ENCODE measurements around the gene JARID2.

JARID2 gene

GRCh38 chr6:15358579-15359327, 112.9 kb downstream of the JARID2 start:
- no peak for DNase-seq (ENCODE audit: low read depth)

GRCh38 chr6:15359335-15359862, 113.5 kb downstream of the JARID2 start:
- no peak for DNase-seq (ENCODE audit: low read depth)

GRCh38 chr6:15360300-15360699, 114.4 kb downstream of the JARID2 start:
- DNase-seq (ENCODE audit: low read depth) = no peak

GRCh38 chr6:15361197-15361596, 115.3 kb downstream of the JARID2 start:
- DNase-seq (ENCODE audit: low read depth) = no peak

- no peak for DNase-seq (ENCODE audit: low read depth)
These were observed 116.6 kb downstream of the JARID2 start for GRCh38 chr6:15362274-15363160.

- DNase-seq (ENCODE audit: low read depth) = no peak
These were observed 117.3 kb downstream of the JARID2 start for GRCh38 chr6:15363164-15363522.

GRCh38 chr6:15363523-15364400, 117.9 kb downstream of the JARID2 start:
- no peak for DNase-seq (ENCODE audit: low read depth)

GRCh38 chr6:15364401-15365037, 118.7 kb downstream of the JARID2 start:
- DNase-seq (ENCODE audit: low read depth) = no peak

- peak; percentile 17 for DNase-seq (ENCODE audit: low read depth)
These were observed 119.4 kb downstream of the JARID2 start for GRCh38 chr6:15365273-15365687.

GRCh38 chr6:15366003-15366535, 120.2 kb downstream of the JARID2 start:
- no peak for DNase-seq (ENCODE audit: low read depth)

- no peak for DNase-seq (ENCODE audit: low read depth)
These were observed 121.0 kb downstream of the JARID2 start for GRCh38 chr6:15366879-15367278.

GRCh38 chr6:15368186-15368585, 122.3 kb downstream of the JARID2 start:
- no peak for DNase-seq (ENCODE audit: low read depth)

- no peak for DNase-seq (ENCODE audit: low read depth)
These were observed 123.0 kb downstream of the JARID2 start for GRCh38 chr6:15368873-15369272.

- no peak for DNase-seq (ENCODE audit: low read depth)
These were observed 124.0 kb downstream of the JARID2 start for GRCh38 chr6:15369838-15370237.

- no peak for DNase-seq (ENCODE audit: low read depth)
These were observed 125.1 kb downstream of the JARID2 start for GRCh38 chr6:15370733-15371671.

- no peak for DNase-seq (ENCODE audit: low read depth)
These were observed 127.1 kb downstream of the JARID2 start for GRCh38 chr6:15372932-15373331.

GRCh38 chr6:15374119-15374518, 128.2 kb downstream of the JARID2 start:
- no peak for DNase-seq (ENCODE audit: low read depth)

GRCh38 chr6:15375018-15375417, 129.1 kb downstream of the JARID2 start:
- no peak for DNase-seq (ENCODE audit: low read depth)

- DNase-seq (ENCODE audit: low read depth) = no peak
These were observed 129.9 kb downstream of the JARID2 start for GRCh38 chr6:15375638-15376290.
